NCI-H524 treated with DMSO at 0.1 percent for 48 hours (cell line): ENCODE data around the gene PDE4B.

ENCODE experiments used
- DNase-seq: peaks from one replicate; lab custom pipeline; 2025; lab: John Stamatoyannopoulos, UW

The PDE4B gene

DNA sequence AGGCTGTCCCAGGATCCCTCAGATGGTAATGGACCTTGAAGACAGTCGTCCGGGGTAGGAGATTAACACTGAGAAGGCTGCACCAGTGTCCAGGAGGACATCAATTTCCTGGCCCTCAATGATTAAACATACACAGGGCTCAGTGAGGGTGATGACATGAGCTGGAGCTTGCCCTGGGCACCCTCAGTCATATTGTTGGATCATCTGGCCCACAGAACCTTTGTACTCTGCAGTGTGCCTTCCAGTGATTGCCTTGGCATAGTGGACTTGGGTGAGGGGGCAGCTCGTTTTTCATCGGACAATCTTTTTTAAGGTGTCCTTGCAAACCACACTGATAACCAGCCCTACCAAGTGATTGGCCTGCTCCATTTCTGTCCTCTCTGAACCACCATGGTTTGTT, 630.1 kb downstream of the PDE4B start:
- DNase-seq = no peak
